NT2/D1 (cell line): ENCODE results near the gene ERG.

Experiments
- DNase-seq: peaks from one replicate; pipeline ENCODE4 v3.0.0-alpha.2; 2011; ENCODE audit warnings: low read depth, low spot score
- H3K27me3 ChIP-seq: 2 replicates; pipeline ENCODE4 v1.6.0; 2011; ENCODE audit warnings: mild to moderate bottlenecking; ENCODE audit not compliant: insufficient read length, insufficient read depth
- H3K36me3 ChIP-seq: 2 replicates; pipeline ENCODE4 v1.6.1; 2011; ENCODE audit warnings: mild to moderate bottlenecking, low read length, mixed read lengths; ENCODE audit not compliant: insufficient read depth, insufficient read length
- H3K4me1 ChIP-seq: 2 replicates; pipeline ENCODE4 v1.5.1; 2011; ENCODE audit not compliant: insufficient read depth, insufficient read length
- H3K4me3 ChIP-seq: 2 replicates; pipeline ENCODE4 v1.5.1; 2011; ENCODE audit warnings: low read depth; ENCODE audit not compliant: insufficient read length
- H3K9ac ChIP-seq: 2 replicates; pipeline ENCODE4 v1.6.0; 2011; ENCODE audit warnings: low read depth; ENCODE audit not compliant: insufficient read length
- H3K9me3 ChIP-seq: 2 replicates; pipeline ENCODE4 v1.5.1; 2011; ENCODE audit warnings: mild to moderate bottlenecking, low read length; ENCODE audit not compliant: insufficient read depth
- SUZ12 ChIP-seq: IDR thresholded peaks from 2 replicates; pipeline ENCODE4 v1.6.1; 2011; ENCODE audit not compliant: insufficient read length, insufficient read depth; ENCODE audit errors: extremely low read depth
- YY1 ChIP-seq: IDR thresholded peaks from 2 replicates; pipeline ENCODE4 v1.6.1; 2011; ENCODE audit not compliant: insufficient read length, insufficient read depth
- ZNF274 ChIP-seq: IDR thresholded peaks from 2 replicates; pipeline ENCODE4 v1.6.1; 2011; ENCODE audit warnings: mild to moderate bottlenecking, low read depth, low read length

ERG gene

DNA sequence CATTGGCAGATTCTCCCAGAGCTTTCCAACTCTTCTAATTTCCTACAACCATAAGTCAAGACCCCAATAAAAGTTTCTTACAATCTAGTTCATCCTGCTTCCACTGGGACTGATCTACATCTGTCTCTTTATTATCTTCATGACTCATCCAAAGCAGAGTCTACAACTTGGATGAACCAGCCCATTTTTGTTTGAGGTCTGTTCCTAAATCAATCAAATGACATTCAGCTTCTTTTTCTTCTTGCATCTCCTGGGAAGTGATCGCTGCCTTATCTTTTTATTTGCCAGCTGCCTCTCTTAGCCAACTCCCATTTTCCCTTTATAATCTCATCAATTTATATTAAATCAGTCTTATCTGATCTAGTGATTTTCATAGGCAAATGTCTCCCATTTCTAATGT lies 105.6 kb downstream of the ERG start:
- DNase-seq, result no peak
- Histone ChIP-seq H3K36me3 (no peaks in the 10 kb centered on the region), H3K9me3 (peaks cover 11% of the 10 kb centered on the region), H3K4me3 (no peak overlapping the region), H3K4me1 (no peaks in the 10 kb centered on the region), H3K9ac (no peak overlapping the region), H3K27me3 (no peaks in the 10 kb centered on the region)
- no peak for TF ChIP-seq ZNF274
- TF ChIP-seq YY1, result no peak
- TF ChIP-seq SUZ12, result no peak

- no peak for TF ChIP-seq YY1
- TF ChIP-seq SUZ12, result no peak
- TF ChIP-seq ZNF274, result no peak
- Histone ChIP-seq H3K4me3 (no peak overlapping the region), H3K27me3 (no peaks in the 10 kb centered on the region), H3K9ac (no peak overlapping the region), H3K4me1 (peaks cover 3% of the 10 kb centered on the region), H3K36me3 (no peaks in the 10 kb centered on the region), H3K9me3 (peaks cover 11% of the 10 kb centered on the region)
- DNase-seq, result no peak
Observed at GRCh38 chr21:38389896-38390295, 108.4 kb downstream of the ERG start.

- TF ChIP-seq YY1 (no peak), SUZ12 (no peak), ZNF274 (no peak)
- H3K4me1 ChIP-seq, result peaks cover 3% of the 10 kb centered on the region
- DNase-seq, result no peak
- H3K27me3 ChIP-seq, result no peaks in the 10 kb centered on the region
- H3K9ac ChIP-seq, result no peak overlapping the region
- H3K4me3 ChIP-seq, result no peak overlapping the region
- peaks cover 11% of the 10 kb centered on the region for H3K9me3 ChIP-seq
- H3K36me3 ChIP-seq, result no peaks in the 10 kb centered on the region
Observed at GRCh38 chr21:38389354-38389676, 109.0 kb downstream of the ERG start.

GRCh38 chr21:38388647-38389353 lies 109.5 kb downstream of the ERG start:
- H3K4me3 ChIP-seq, result no peak overlapping the region
- H3K27me3 ChIP-seq, result no peaks in the 10 kb centered on the region
- peaks cover 11% of the 10 kb centered on the region for H3K9me3 ChIP-seq
- no peaks in the 10 kb centered on the region for H3K36me3 ChIP-seq
- DNase-seq, result no peak
- TF ChIP-seq YY1 (no peak), SUZ12 (no peak), ZNF274 (no peak)
- no peak overlapping the region for H3K9ac ChIP-seq
- H3K4me1 ChIP-seq, result peaks cover 3% of the 10 kb centered on the region

GRCh38 chr21:38388203-38388602 lies 110.1 kb downstream of the ERG start:
- no peak for TF ChIP-seq SUZ12
- no peak for TF ChIP-seq YY1
- no peak for TF ChIP-seq ZNF274
- no peak overlapping the region for H3K9ac ChIP-seq
- peaks cover 11% of the 10 kb centered on the region for H3K9me3 ChIP-seq
- no peaks in the 10 kb centered on the region for H3K27me3 ChIP-seq
- H3K36me3 ChIP-seq, result no peaks in the 10 kb centered on the region
- no peak for DNase-seq
- H3K4me1 ChIP-seq, result peaks cover 3% of the 10 kb centered on the region
- no peak overlapping the region for H3K4me3 ChIP-seq

- no peaks in the 10 kb centered on the region for H3K27me3 ChIP-seq
- peaks cover 11% of the 10 kb centered on the region for H3K9me3 ChIP-seq
- TF ChIP-seq SUZ12 (no peak), YY1 (no peak), ZNF274 (no peak)
- no peak for DNase-seq
- H3K9ac ChIP-seq, result no peak overlapping the region
- H3K4me1 ChIP-seq, result peaks cover 3% of the 10 kb centered on the region
- H3K36me3 ChIP-seq, result no peaks in the 10 kb centered on the region
- no peak overlapping the region for H3K4me3 ChIP-seq
Observed at GRCh38 chr21:38386967-38387366, 111.3 kb downstream of the ERG start.

- Histone ChIP-seq H3K27me3 (no peaks in the 10 kb centered on the region), H3K9me3 (peaks cover 4% of the 10 kb centered on the region; the same call in 1 of the 2 replicates), H3K36me3 (no peaks in the 10 kb centered on the region), H3K9ac (no peak overlapping the region), H3K4me1 (peaks cover 3% of the 10 kb centered on the region), H3K4me3 (no peak overlapping the region)
- TF ChIP-seq SUZ12 (no peak), YY1 (no peak), ZNF274 (no peak)
- DNase-seq, result no peak
Observed at GRCh38 chr21:38385427-38386175, 112.7 kb downstream of the ERG start.
